ENCODE results near the gene KREMEN1. TPM values are rescaled to one million over a fixed set of nuclear protein-coding genes. Genes with fewer than 3 reads are reported as not detected.

KREMEN1 gene
- total RNA-seq, 1 experiment from 2014 or later, result 31.9 TPM

DNA sequence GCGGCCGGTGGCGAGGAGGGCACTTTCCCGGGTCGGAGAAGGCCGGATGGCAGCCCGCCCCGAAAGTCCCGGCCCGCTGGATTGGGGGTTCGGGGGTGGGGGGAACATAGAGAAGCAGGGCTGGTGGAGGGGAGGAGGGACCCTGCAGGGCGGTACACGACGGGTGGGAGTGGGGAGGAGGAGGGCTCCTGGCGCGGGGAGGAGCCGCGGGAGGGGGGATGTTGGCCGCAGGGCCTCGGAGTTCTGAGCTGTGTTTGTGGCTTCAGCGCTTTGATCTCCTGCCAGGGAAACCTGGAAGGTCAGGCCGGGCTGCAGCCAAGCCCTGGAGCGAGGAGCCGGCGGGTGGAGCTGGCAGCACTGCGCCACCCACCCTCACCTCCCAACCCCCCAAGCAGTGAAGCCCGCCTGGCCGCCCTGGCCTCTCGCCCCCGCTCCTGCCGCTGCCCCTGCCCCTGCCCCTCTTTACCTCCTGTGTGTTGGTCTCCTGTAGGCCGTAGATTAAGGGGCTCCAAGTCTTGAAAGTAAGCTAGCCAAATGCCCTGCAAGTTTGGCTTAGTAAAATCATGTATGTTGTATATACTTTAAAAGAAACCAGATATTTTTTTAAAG is 42.1 kb upstream of the KREMEN1 start:
- Histone ChIP-seq H3K4me2 (ENCODE audit: low read length) (peak overlapping the region; percentile 80), H3K9me2 (ENCODE audit: insufficient read depth) (no peaks in the 10 kb centered on the region), H3K4me1 (ENCODE audit: control insufficient read depth in 1 of 2, insufficient read depth in 2 of 2, low read length in 2 of 2) (peaks cover 52 to 64% of the 10 kb centered on the region in 2 experiments), H3K9me3 (ENCODE audit: control insufficient read depth in 1 of 2, insufficient read depth in 1 of 2, low read depth in 1 of 2, low read length in 2 of 2) (no peaks in the 10 kb centered on the region), H3K27ac (ENCODE audit: low read depth, low read length) (peak overlapping the region; percentile 97), H3K9ac (ENCODE audit: low read length) (peak overlapping the region; percentile 68), H3K4me3 (replicated peaks in 1 of 2; ENCODE audit: low read depth in 1 of 2, low read length in 2 of 2) (peak overlapping the region; percentile 45 to 57), H3K36me3 (ENCODE audit: control insufficient read depth in 1 of 2, insufficient read depth in 2 of 2, low read length in 2 of 2) (no peaks in the 10 kb centered on the region), H3K79me2 (ENCODE audit: insufficient read depth, low read length) (peaks cover 15% of the 10 kb centered on the region; the same call in 1 of the 2 replicates), H3K27me3 (ENCODE audit: insufficient read depth, low read length) (no peaks in the 10 kb centered on the region), H2AFZ (ENCODE audit: low read depth, low read length, poor library complexity, severe bottlenecking) (no peak overlapping the region), H4K20me1 (ENCODE audit: insufficient read depth) (no peaks in the 10 kb centered on the region)
- no TSS peak for BruUV-seq (replicated peaks)
- peak; percentile 89 for DNase-seq (ENCODE audit: low read depth, low spot score)
- intact Hi-C loops (cut with micrococcal nuclease), result loop anchor here (1.0 to 2.0 kb wide), 3 partner anchors 54 to 147 kb away; partner anchors contain the start of gene ZNRF3
- TF ChIP-seq POLR2AphosphoS5 (IDR thresholded peaks at IDR 0.05; ENCODE audit: low read depth, low read length) (0 out of 2 replicates have a peak, but pooled peaks have one; percentile 43), SP1 (IDR thresholded peaks at IDR 0.05; ENCODE audit: low read depth) (peak; percentile 86), JUND (IDR thresholded peaks at IDR 0.05) (peak; percentile 75), CBX3 (IDR thresholded peaks at IDR 0.05; ENCODE audit: low read depth) (peak; percentile 15; the same call in 1 of the 2 replicates), POLR2A (IDR thresholded peaks at IDR 0.05; ENCODE audit: borderline replicate concordance, extremely low read depth, insufficient read depth, insufficient read length) (no peak), ZNF274 (IDR thresholded peaks at IDR 0.05; ENCODE audit: low read depth, low read length) (no peak), SIN3A (IDR thresholded peaks at IDR 0.05; ENCODE audit: low read depth) (no peak), EGR1 (IDR thresholded peaks at IDR 0.05; ENCODE audit: low read depth) (peak; percentile 39; the same call in 1 of the 2 replicates), CEBPB (IDR thresholded peaks at IDR 0.05; ENCODE audit: low read depth) (no peak), EZH2 (IDR thresholded peaks at IDR 0.05) (no peak), TCF7L2 (IDR thresholded peaks at IDR 0.05; ENCODE audit: borderline replicate concordance, extremely low read depth, insufficient read depth, insufficient read length) (peak; percentile 100)
- TF ChIP-seq, protein P1, sequence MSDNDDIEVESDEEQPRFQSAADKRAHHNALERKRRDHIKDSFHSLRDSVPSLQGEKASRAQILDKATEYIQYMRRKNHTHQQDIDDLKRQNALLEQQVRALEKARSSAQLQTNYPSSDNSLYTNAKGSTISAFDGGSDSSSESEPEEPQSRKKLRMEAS (IDR thresholded peaks at IDR 0.05), result no peak; the same call in none of the 2 replicates
- peak; percentile 65 for ATAC-seq
- POLR2A ChIA-PET, result interaction anchor here (0.8 to 2.5 kb wide), 7 partner anchors 27 to 231 kb away, joined by 3 to 16 read pairs (median 3); partner anchors contain the start of genes XBP1 and ZNRF3
- RAD21 ChIA-PET (ENCODE audit: low non-redundant PET in 1 of 2, low total read pairs in 2 of 2, uncharacterized antibody in 2 of 2, unreplicated experiment in 2 of 2), result interaction anchor here (0.9 to 2.0 kb wide), 8 partner anchors 9 to 175 kb away, joined by 3 to 12 read pairs (median 5); partner anchors contain the start of gene ZNRF3 (in 1 of the 2)
- CTCF ChIA-PET, result interaction anchor here (0.7 to 2.0 kb wide), 4 partner anchors 10 to 175 kb away, joined by 3 to 26 read pairs (median 6); partner anchors contain the start of gene ZNRF3
